ENCODE data around the gene HECTD4.

DNA sequence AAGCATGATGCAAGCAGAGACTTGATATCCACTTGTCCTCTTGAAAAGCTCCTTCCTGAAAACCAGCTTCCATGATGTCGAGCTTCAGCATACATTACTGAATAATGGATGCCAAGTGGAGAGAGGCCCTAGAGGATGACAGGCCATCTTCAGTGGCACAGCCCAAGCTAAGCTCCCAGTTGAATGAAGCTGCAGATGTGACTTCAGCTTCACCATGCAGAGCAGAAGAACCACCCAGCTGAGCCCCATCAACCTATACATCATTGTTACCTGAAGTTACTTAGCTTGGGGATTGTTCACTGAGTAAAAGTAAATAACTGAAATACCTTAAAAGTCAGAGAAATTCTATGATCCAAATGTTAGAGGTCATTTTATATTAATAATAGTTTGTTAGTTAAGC is 93.6 kb downstream of the HECTD4 start:
- TF ChIP-seq, protein P1, sequence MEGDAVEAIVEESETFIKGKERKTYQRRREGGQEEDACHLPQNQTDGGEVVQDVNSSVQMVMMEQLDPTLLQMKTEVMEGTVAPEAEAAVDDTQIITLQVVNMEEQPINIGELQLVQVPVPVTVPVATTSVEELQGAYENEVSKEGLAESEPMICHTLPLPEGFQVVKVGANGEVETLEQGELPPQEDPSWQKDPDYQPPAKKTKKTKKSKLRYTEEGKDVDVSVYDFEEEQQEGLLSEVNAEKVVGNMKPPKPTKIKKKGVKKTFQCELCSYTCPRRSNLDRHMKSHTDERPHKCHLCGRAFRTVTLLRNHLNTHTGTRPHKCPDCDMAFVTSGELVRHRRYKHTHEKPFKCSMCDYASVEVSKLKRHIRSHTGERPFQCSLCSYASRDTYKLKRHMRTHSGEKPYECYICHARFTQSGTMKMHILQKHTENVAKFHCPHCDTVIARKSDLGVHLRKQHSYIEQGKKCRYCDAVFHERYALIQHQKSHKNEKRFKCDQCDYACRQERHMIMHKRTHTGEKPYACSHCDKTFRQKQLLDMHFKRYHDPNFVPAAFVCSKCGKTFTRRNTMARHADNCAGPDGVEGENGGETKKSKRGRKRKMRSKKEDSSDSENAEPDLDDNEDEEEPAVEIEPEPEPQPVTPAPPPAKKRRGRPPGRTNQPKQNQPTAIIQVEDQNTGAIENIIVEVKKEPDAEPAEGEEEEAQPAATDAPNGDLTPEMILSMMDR (IDR thresholded peaks at IDR 0.05) = no peak
- TF ChIP-seq EP300 (IDR thresholded peaks at IDR 0.05) = no peak
- TF ChIP-seq POLR2AphosphoS5 (IDR thresholded peaks at IDR 0.05) = no peak

Measured in suprapubic skin (tissue), 4 donors.